Activated naive CD4-positive, alpha-beta T cell treated with anti-CD3 and anti-CD28 coated beads, Interleukin-2, amount 50 U/mL, for 24 hours (primary cell): ENCODE results near the gene DHRS13.
"Not testable (repeated sequence)": the region's sequence is repeated elsewhere in the genome, so short reads cannot be mapped to it uniquely, and the experiment has no call there.

ENCODE experiments used
- H3K27ac Mint-ChIP-seq: one replicate; pipeline ENCODE4 v1.8.0; 2021; ENCODE audit warnings: mild to moderate bottlenecking, mixed read lengths
- H3K27me3 Mint-ChIP-seq: one replicate; pipeline ENCODE4 v1.8.0; 2021; ENCODE audit warnings: mixed read lengths
- H3K36me3 Mint-ChIP-seq: one replicate; pipeline ENCODE4 v1.8.0; 2021; ENCODE audit warnings: mixed read lengths
- H3K4me1 Mint-ChIP-seq: one replicate; pipeline ENCODE4 v1.8.0; 2021; ENCODE audit warnings: mixed read lengths
- H3K4me3 Mint-ChIP-seq: one replicate; pipeline ENCODE4 v1.8.0; 2021; ENCODE audit warnings: mild to moderate bottlenecking, mixed read lengths
- H3K9me3 Mint-ChIP-seq: one replicate; pipeline ENCODE4 v1.8.0; 2021; ENCODE audit warnings: mixed read lengths

Gene DHRS13

GRCh38 chr17:28941251-28941650, 38.4 kb upstream of the DHRS13 start:
- no peaks in the 10 kb centered on the region for H3K9me3 Mint-ChIP-seq
- H3K4me3 Mint-ChIP-seq: no peak overlapping the region
- peaks cover 8% of the 10 kb centered on the region for H3K36me3 Mint-ChIP-seq
- no peaks in the 10 kb centered on the region for H3K27me3 Mint-ChIP-seq
- H3K4me1 Mint-ChIP-seq: peaks cover 92% of the 10 kb centered on the region
- H3K27ac Mint-ChIP-seq: no peak overlapping the region

GRCh38 chr17:28940675-28941074, 37.8 kb upstream of the DHRS13 start:
- Mint-ChIP-seq H3K27ac (peak overlapping the region; percentile 8), H3K4me1 (peaks cover 92% of the 10 kb centered on the region), H3K4me3 (peak overlapping the region; percentile 38), H3K9me3 (no peaks in the 10 kb centered on the region), H3K27me3 (no peaks in the 10 kb centered on the region), H3K36me3 (peaks cover 8% of the 10 kb centered on the region)

- Mint-ChIP-seq H3K9me3 (no peaks in the 10 kb centered on the region), H3K4me1 (peaks cover 91% of the 10 kb centered on the region), H3K27ac (peak overlapping the region; percentile 13), H3K4me3 (peak overlapping the region; percentile 38), H3K36me3 (peaks cover 8% of the 10 kb centered on the region), H3K27me3 (no peaks in the 10 kb centered on the region)
Observed at GRCh38 chr17:28940142-28940541, 37.3 kb upstream of the DHRS13 start.

GRCh38 chr17:28938552-28938951, 35.7 kb upstream of the DHRS13 start:
- H3K27me3 Mint-ChIP-seq: no peaks in the 10 kb centered on the region
- no peaks in the 10 kb centered on the region for H3K9me3 Mint-ChIP-seq
- H3K27ac Mint-ChIP-seq: peak overlapping the region; percentile 68
- peaks cover 86% of the 10 kb centered on the region for H3K4me1 Mint-ChIP-seq
- peaks cover 6% of the 10 kb centered on the region for H3K36me3 Mint-ChIP-seq
- peak overlapping the region; percentile 5 for H3K4me3 Mint-ChIP-seq

GRCh38 chr17:28937044-28937729, 34.3 kb upstream of the DHRS13 start:
- no peaks in the 10 kb centered on the region for H3K9me3 Mint-ChIP-seq
- no peak overlapping the region for H3K4me3 Mint-ChIP-seq
- H3K4me1 Mint-ChIP-seq: peaks cover 83% of the 10 kb centered on the region
- H3K27me3 Mint-ChIP-seq: no peaks in the 10 kb centered on the region
- H3K27ac Mint-ChIP-seq: peak overlapping the region; percentile 89
- H3K36me3 Mint-ChIP-seq: peaks cover 6% of the 10 kb centered on the region

GRCh38 chr17:28935744-28936460, 33.0 kb upstream of the DHRS13 start:
- Mint-ChIP-seq H3K27ac (peak overlapping the region; percentile 76), H3K27me3 (no peaks in the 10 kb centered on the region), H3K9me3 (no peaks in the 10 kb centered on the region), H3K36me3 (peaks cover 2% of the 10 kb centered on the region), H3K4me1 (peaks cover 72% of the 10 kb centered on the region), H3K4me3 (no peak overlapping the region)

- H3K36me3 Mint-ChIP-seq, H3K27me3 Mint-ChIP-seq, H3K4me3 Mint-ChIP-seq, H3K9me3 Mint-ChIP-seq: not testable (repeated sequence)
- Mint-ChIP-seq H3K4me1 (peaks cover 70% of the 10 kb centered on the region), H3K27ac (peak overlapping the region; percentile 23)
Observed at GRCh38 chr17:28934508-28934907, 31.6 kb upstream of the DHRS13 start.

- no peaks in the 10 kb centered on the region for H3K27me3 Mint-ChIP-seq
- H3K36me3 Mint-ChIP-seq: peaks cover 22% of the 10 kb centered on the region
- H3K4me1 Mint-ChIP-seq: peaks cover 64% of the 10 kb centered on the region
Observed at GRCh38 chr17:28929787-28930186, 26.9 kb upstream of the DHRS13 start.

GRCh38 chr17:28928061-28928460, 25.2 kb upstream of the DHRS13 start:
- Mint-ChIP-seq H3K27me3 (no peaks in the 10 kb centered on the region), H3K4me1 (peaks cover 61% of the 10 kb centered on the region), H3K4me3 (no peak overlapping the region), H3K36me3 (peaks cover 30% of the 10 kb centered on the region), H3K9me3 (no peaks in the 10 kb centered on the region), H3K27ac (peak overlapping the region; percentile 39)

More at GRCh38 chr17:28929787-28930186, 26.9 kb upstream of the DHRS13 start:
- H3K4me3 Mint-ChIP-seq: peak overlapping the region; percentile 23
- peak overlapping the region; percentile 84 for H3K27ac Mint-ChIP-seq
- H3K9me3 Mint-ChIP-seq: no peaks in the 10 kb centered on the region

GRCh38 chr17:28926786-28927185, 23.9 kb upstream of the DHRS13 start:
- no peak overlapping the region for H3K4me3 Mint-ChIP-seq

GRCh38 chr17:28926366-28926765, 23.5 kb upstream of the DHRS13 start:
- peaks cover 34% of the 10 kb centered on the region for H3K36me3 Mint-ChIP-seq
- peak overlapping the region; percentile 49 for H3K4me3 Mint-ChIP-seq
- peak overlapping the region; percentile 92 for H3K27ac Mint-ChIP-seq
- no peaks in the 10 kb centered on the region for H3K27me3 Mint-ChIP-seq
- H3K4me1 Mint-ChIP-seq: peaks cover 59% of the 10 kb centered on the region
- no peaks in the 10 kb centered on the region for H3K9me3 Mint-ChIP-seq

More at GRCh38 chr17:28926786-28927185, 23.9 kb upstream of the DHRS13 start:
- Mint-ChIP-seq H3K27me3 (no peaks in the 10 kb centered on the region), H3K4me1 (peaks cover 59% of the 10 kb centered on the region), H3K27ac (peak overlapping the region; percentile 92), H3K36me3 (peaks cover 34% of the 10 kb centered on the region), H3K9me3 (no peaks in the 10 kb centered on the region)

- Mint-ChIP-seq H3K4me3 (peak overlapping the region; percentile 49), H3K27me3 (no peaks in the 10 kb centered on the region), H3K27ac (peak overlapping the region; percentile 92), H3K36me3 (peaks cover 34% of the 10 kb centered on the region), H3K9me3 (no peaks in the 10 kb centered on the region), H3K4me1 (peaks cover 59% of the 10 kb centered on the region)
Observed at GRCh38 chr17:28925912-28926365, 23.1 kb upstream of the DHRS13 start.

GRCh38 chr17:28920201-28920600, 17.3 kb upstream of the DHRS13 start:
- H3K4me1 Mint-ChIP-seq: peaks cover 24% of the 10 kb centered on the region
- no peaks in the 10 kb centered on the region for H3K9me3 Mint-ChIP-seq
- H3K36me3 Mint-ChIP-seq: peaks cover 21% of the 10 kb centered on the region
- no peak overlapping the region for H3K4me3 Mint-ChIP-seq
- H3K27me3 Mint-ChIP-seq: no peaks in the 10 kb centered on the region
- no peak overlapping the region for H3K27ac Mint-ChIP-seq

- H3K4me1 Mint-ChIP-seq: peaks cover 16% of the 10 kb centered on the region
- no peaks in the 10 kb centered on the region for H3K27me3 Mint-ChIP-seq
- no peak overlapping the region for H3K4me3 Mint-ChIP-seq
- peaks cover 18% of the 10 kb centered on the region for H3K36me3 Mint-ChIP-seq
- no peak overlapping the region for H3K27ac Mint-ChIP-seq
- H3K9me3 Mint-ChIP-seq: no peaks in the 10 kb centered on the region
Observed at GRCh38 chr17:28918295-28918694, 15.4 kb upstream of the DHRS13 start.

GRCh38 chr17:28917465-28917864, 14.6 kb upstream of the DHRS13 start:
- no peak overlapping the region for H3K27ac Mint-ChIP-seq
- no peaks in the 10 kb centered on the region for H3K9me3 Mint-ChIP-seq
- H3K4me1 Mint-ChIP-seq: peaks cover 16% of the 10 kb centered on the region
- H3K4me3 Mint-ChIP-seq: no peak overlapping the region
- no peaks in the 10 kb centered on the region for H3K27me3 Mint-ChIP-seq
- peaks cover 16% of the 10 kb centered on the region for H3K36me3 Mint-ChIP-seq

GRCh38 chr17:28917029-28917428, 14.2 kb upstream of the DHRS13 start:
- H3K4me1 Mint-ChIP-seq: peaks cover 16% of the 10 kb centered on the region
- no peak overlapping the region for H3K27ac Mint-ChIP-seq
- H3K36me3 Mint-ChIP-seq: peaks cover 16% of the 10 kb centered on the region
- no peak overlapping the region for H3K4me3 Mint-ChIP-seq
- H3K27me3 Mint-ChIP-seq: no peaks in the 10 kb centered on the region
- H3K9me3 Mint-ChIP-seq: no peaks in the 10 kb centered on the region
